HepG2 (cell line): ENCODE results near the gene GPATCH8. TPM values are rescaled to one million over a fixed set of nuclear protein-coding genes. Genes with fewer than 3 reads are reported as not detected.

Experiments
- ATAC-seq: fragments of 200-7000 bp; cut with Tn5 transposase; 3 replicates; pipeline ENCODE4 v1.9.1; 2020; ENCODE audit warnings: mild to moderate bottlenecking, moderate library complexity
- BruUV-seq: library from RNA; stranded (reverse); fragments of 400-500 nt; replicated peaks from 2 replicates; lab custom pipeline; 2021; lab: Mats Ljungman, UMichigan
- CTCF ChIA-PET: fragments of 300-600 bp; formaldehyde crosslinking; extraction: SDS; loops from one replicate; lab custom pipeline; 2021; ENCODE audit warnings: low total read pairs, inconsistent platforms, low intra/inter-chr PET ratio; lab: Yijun Ruan, JAX
- POLR2A ChIA-PET: fragments of 350-600 bp; sonication (Branson Sonifier 250); formaldehyde crosslinking; loops from one replicate; lab custom pipeline; 2020; ENCODE audit warnings: antibody characterized with exemption, inconsistent platforms; lab: Yijun Ruan, JAX
- DNase-seq: peaks from one replicate; pipeline ENCODE4 v3.0.0-alpha.2; 2015; ENCODE audit warnings: low spot score
- FAIRE-seq: peaks from 3 replicates; lab custom pipeline; 2011; peaks lifted over from hg19 to GRCh38; lab: Jason Lieb, UNC
- H2AFZ ChIP-seq: one replicate; pipeline ENCODE4 v1.6.1; 2011; ENCODE audit warnings: low read length, inconsistent platforms
- H3K27ac ChIP-seq: fragments of 300-600 bp; 3 replicates; pipeline ENCODE4 v1.8.0; 2011; ENCODE audit warnings: mixed run types, mild to moderate bottlenecking, mixed read lengths, low read length, inconsistent platforms; ENCODE audit not compliant: insufficient read depth; ENCODE audit errors: extremely low read length
- H3K27me3 ChIP-seq, 2 experiments: fragments of 200-600 bp in 1 of 2; 2 replicates in 1 of 2; 3 replicates in 1 of 2; pipeline versions ENCODE4 v1.6.0 to v1.8.0; 2011; ENCODE audit warnings: low read length in 2 of 2, mild to moderate bottlenecking in 2 of 2, moderate library complexity in 2 of 2, inconsistent platforms in 1 of 2; ENCODE audit not compliant: insufficient read depth in 2 of 2, control insufficient read depth in 1 of 2
- H3K36me3 ChIP-seq, 2 experiments: fragments of 200-600 bp in 1 of 2; replicated peaks in 1 of 2; 2 replicates in 1 of 2; 3 replicates in 1 of 2; pipeline versions ENCODE4 v1.5.1 to v1.8.0; 2011; ENCODE audit warnings: low read length in 2 of 2, inconsistent platforms in 1 of 2; ENCODE audit not compliant: insufficient read depth in 2 of 2, control insufficient read depth in 1 of 2
- H3K4me1 ChIP-seq: 2 replicates; pipeline ENCODE4 v1.5.1; 2012; ENCODE audit warnings: low read length, inconsistent platforms; ENCODE audit not compliant: insufficient read depth
- H3K4me2 ChIP-seq: 2 replicates; pipeline ENCODE4 v1.6.0; 2011; ENCODE audit warnings: low read depth, low read length, inconsistent platforms
- H3K4me3 ChIP-seq, 3 experiments: fragments of 200-600 bp in 1 of 3; sonication (generic), shearing (Covaris generic) in 1 of 3; replicated peaks in 1 of 3; 2 replicates each; pipeline ENCODE4 v1.5.1; 2011 to 2016; ENCODE audit warnings: low read length in 3 of 3, inconsistent platforms in 2 of 3, low read depth in 2 of 3, mild to moderate bottlenecking in 2 of 3, control low read depth in 1 of 3, mixed read lengths in 1 of 3; ENCODE audit not compliant: insufficient read depth in 1 of 3
- H3K79me2 ChIP-seq: one replicate; pipeline ENCODE4 v1.6.1; 2011; ENCODE audit warnings: low read length, inconsistent platforms; ENCODE audit not compliant: insufficient read depth
- H3K9ac ChIP-seq: 2 replicates; pipeline ENCODE4 v1.6.0; 2011; ENCODE audit warnings: mild to moderate bottlenecking, low read depth, low read length, inconsistent platforms; ENCODE audit not compliant: insufficient read depth
- H3K9me3 ChIP-seq: 2 replicates; pipeline ENCODE4 v1.5.1; 2012; ENCODE audit warnings: mild to moderate bottlenecking, low read length
- H4K20me1 ChIP-seq: 2 replicates; pipeline ENCODE4 v1.6.0; 2011; ENCODE audit warnings: inconsistent platforms, mild to moderate bottlenecking, low read length, moderate library complexity; ENCODE audit not compliant: insufficient read depth
- HNF4A ChIP-seq: sonication (generic); formaldehyde crosslinking; IDR thresholded peaks from 2 replicates; pipeline ENCODE4 v1.4.0; 2020; ENCODE audit warnings: missing genetic modification reagents
- HOXA3 ChIP-seq: sonication (generic); formaldehyde crosslinking; IDR thresholded peaks from 2 replicates; pipeline ENCODE4 v1.5.0; 2020; ENCODE audit warnings: missing genetic modification reagents
- TOE1 ChIP-seq: sonication (generic); formaldehyde crosslinking; IDR thresholded peaks from 2 replicates; pipeline ENCODE4 v1.4.0; 2020; ENCODE audit warnings: mild to moderate bottlenecking, missing genetic modification reagents
- ZNF101 ChIP-seq: sonication (generic); formaldehyde crosslinking; IDR thresholded peaks from 2 replicates; pipeline ENCODE4 v1.4.0; 2020; ENCODE audit warnings: mild to moderate bottlenecking, low read depth, missing genetic modification reagents, borderline replicate concordance
- ZNF790 ChIP-seq: sonication (generic); formaldehyde crosslinking; IDR thresholded peaks from 2 replicates; pipeline ENCODE4 v1.8.0; 2022; ENCODE audit warnings: missing genetic modification reagents, mild to moderate bottlenecking, borderline replicate concordance
- WGBS: methylation state at CpG from one replicate; pipeline ENCODE4 v1.1.6; 2017; ENCODE audit warnings: low lambda C conversion rate; 5-methylcytosine and 5-hydroxymethylcytosine counted together
- in situ Hi-C: cut with HindIII; loops from 2 replicates; pipeline ENCODE4 v1.10.0; 2017; ENCODE audit warnings: low pct_unique_long_range_greater_than_20kb; ENCODE audit not compliant: extremely low pct_ligation_motif_present
- intact Hi-C: fragments of 100-400 bp; cut with micrococcal nuclease; formaldehyde crosslinking; loops from one replicate; pipeline ENCODE4 v1.10.0; 2022; ENCODE audit not compliant: unreplicated experiment
- polyA plus RNA-seq, 8 experiments: library from polyadenylated mRNA; depleted of rRNA in 3 of 8; stranded (reverse) in 7 of 8; unstranded in 1 of 8; fragments of >200 nt; fragmentation: Illumina TruSeq in 4 of 8; extraction: Trizol in 4 of 8; gene quantifications; 2 replicates each; pipeline versions ENCODE4 v1.2.1 to v1.2.3, GENCODE V29; 2011 to 2016; ENCODE audit warnings: low read depth in 4 of 8, missing spikeins in 1 of 8, mixed read lengths in 1 of 8; ENCODE audit not compliant: insufficient read depth in 1 of 8
- total RNA-seq, 5 experiments: library from RNA; depleted of rRNA; stranded (reverse); fragments of >200 nt; fragmentation: Illumina TruSeq; extraction: Trizol; gene quantifications; 2 replicates each; pipeline ENCODE4 v1.2.3, GENCODE V29; 2016; ENCODE audit warnings: low read depth in 1 of 5
- TF ChIP-seq, protein P1 (sequence below): sonication (generic); formaldehyde crosslinking; IDR thresholded peaks from 2 replicates; pipeline ENCODE4 v1.5.0; 2020; ENCODE audit warnings: mild to moderate bottlenecking, missing genetic modification reagents, borderline replicate concordance

The GPATCH8 gene
- total and polyA plus RNA-seq, 2 of the 13 experiments (the other 11 are each of a cell fraction or from before 2014, with no cell fraction given): 20.7 to 21.5 TPM

DNA sequence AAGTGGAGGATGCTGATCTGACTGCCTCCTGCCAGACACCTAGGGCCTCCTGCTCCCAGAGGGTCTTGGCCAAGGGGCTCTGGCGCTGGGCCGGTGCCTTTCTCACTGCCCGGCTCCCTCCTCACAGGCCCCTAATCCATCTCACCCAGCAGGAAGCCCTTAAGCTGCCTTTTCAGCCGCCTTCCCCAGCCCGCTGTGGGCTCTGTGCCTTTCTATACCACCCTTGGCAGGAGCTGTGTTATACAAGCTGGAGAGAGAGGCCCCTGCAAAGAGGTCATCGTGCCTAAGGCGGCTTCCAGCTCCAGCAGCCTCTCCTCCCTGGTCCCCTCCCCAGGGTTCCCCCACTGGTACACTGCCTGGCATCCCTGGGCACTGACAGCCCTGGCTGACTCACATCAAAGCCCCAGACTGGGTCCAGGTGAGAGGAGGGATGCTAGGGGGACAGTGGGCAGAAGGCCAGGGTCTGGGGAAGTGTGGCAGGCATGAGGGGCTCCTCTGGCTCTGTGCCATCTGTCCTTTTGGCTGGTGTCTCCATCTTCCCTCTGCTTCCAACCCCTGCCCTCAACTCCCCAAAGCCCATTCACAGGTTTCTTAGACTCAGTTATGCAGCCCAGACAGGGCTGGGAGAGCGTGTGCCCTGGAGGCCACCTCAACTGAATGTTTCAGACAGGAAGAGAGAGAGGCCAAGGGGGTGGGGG lies 38.8 kb upstream of the GPATCH8 start:
- intact Hi-C loops: no loop called here
- H3K27me3 ChIP-seq: peaks cover 3 to 7% of the 10 kb centered on the region in 2 experiments; a peak in 2 of 5 replicates
- no peak overlapping the region for H3K27ac ChIP-seq
- H3K4me1 ChIP-seq: peaks cover 26% of the 10 kb centered on the region
- no peak for DNase-seq
- TF ChIP-seq ZNF790 (CRISPR knock-in tag) (no peak), TOE1 (CRISPR knock-in tag) (no peak), ZNF101 (no peak), HNF4A (CRISPR knock-in tag) (no peak), HOXA3 (no peak)
- TF ChIP-seq, protein P1, sequence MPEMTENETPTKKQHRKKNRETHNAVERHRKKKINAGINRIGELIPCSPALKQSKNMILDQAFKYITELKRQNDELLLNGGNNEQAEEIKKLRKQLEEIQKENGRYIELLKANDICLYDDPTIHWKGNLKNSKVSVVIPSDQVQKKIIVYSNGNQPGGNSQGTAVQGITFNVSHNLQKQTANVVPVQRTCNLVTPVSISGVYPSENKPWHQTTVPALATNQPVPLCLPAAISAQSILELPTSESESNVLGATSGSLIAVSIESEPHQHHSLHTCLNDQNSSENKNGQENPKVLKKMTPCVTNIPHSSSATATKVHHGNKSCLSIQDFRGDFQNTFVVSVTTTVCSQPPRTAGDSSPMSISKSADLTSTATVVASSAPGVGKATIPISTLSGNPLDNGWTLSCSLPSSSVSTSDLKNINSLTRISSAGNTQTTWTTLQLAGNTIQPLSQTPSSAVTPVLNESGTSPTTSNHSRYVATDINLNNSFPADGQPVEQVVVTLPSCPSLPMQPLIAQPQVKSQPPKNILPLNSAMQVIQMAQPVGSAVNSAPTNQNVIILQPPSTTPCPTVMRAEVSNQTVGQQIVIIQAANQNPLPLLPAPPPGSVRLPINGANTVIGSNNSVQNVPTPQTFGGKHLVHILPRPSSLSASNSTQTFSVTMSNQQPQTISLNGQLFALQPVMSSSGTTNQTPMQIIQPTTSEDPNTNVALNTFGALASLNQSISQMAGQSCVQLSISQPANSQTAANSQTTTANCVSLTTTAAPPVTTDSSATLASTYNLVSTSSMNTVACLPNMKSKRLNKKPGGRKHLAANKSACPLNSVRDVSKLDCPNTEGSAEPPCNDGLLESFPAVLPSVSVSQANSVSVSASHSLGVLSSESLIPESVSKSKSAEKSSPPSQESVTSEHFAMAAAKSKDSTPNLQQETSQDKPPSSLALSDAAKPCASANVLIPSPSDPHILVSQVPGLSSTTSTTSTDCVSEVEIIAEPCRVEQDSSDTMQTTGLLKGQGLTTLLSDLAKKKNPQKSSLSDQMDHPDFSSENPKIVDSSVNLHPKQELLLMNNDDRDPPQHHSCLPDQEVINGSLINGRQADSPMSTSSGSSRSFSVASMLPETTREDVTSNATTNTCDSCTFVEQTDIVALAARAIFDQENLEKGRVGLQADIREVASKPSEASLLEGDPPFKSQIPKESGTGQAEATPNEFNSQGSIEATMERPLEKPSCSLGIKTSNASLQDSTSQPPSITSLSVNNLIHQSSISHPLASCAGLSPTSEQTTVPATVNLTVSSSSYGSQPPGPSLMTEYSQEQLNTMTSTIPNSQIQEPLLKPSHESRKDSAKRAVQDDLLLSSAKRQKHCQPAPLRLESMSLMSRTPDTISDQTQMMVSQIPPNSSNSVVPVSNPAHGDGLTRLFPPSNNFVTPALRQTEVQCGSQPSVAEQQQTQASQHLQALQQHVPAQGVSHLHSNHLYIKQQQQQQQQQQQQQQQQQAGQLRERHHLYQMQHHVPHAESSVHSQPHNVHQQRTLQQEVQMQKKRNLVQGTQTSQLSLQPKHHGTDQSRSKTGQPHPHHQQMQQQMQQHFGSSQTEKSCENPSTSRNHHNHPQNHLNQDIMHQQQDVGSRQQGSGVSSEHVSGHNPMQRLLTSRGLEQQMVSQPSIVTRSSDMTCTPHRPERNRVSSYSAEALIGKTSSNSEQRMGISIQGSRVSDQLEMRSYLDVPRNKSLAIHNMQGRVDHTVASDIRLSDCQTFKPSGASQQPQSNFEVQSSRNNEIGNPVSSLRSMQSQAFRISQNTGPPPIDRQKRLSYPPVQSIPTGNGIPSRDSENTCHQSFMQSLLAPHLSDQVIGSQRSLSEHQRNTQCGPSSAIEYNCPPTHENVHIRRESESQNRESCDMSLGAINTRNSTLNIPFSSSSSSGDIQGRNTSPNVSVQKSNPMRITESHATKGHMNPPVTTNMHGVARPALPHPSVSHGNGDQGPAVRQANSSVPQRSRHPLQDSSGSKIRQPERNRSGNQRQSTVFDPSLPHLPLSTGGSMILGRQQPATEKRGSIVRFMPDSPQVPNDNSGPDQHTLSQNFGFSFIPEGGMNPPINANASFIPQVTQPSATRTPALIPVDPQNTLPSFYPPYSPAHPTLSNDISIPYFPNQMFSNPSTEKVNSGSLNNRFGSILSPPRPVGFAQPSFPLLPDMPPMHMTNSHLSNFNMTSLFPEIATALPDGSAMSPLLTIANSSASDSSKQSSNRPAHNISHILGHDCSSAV (CRISPR knock-in tag): no peak
- H2AFZ ChIP-seq: no peak overlapping the region
- in situ Hi-C loops: loop anchor here (5.0 kb wide), 1 partner anchor 90 kb away; no protein-coding TSS in a partner anchor
- WGBS: 42% methylated on average over 8 of the region's 8 CpGs
- H3K4me2 ChIP-seq: no peak overlapping the region
- ChIA-PET POLR2A (no interaction called here), CTCF (interaction anchor here (1.0 kb wide), 1 partner anchor 9 kb away, joined by 3 read pairs; no protein-coding TSS in a partner anchor)
- no peaks in the 10 kb centered on the region for H3K9me3 ChIP-seq
- no TSS peak for BruUV-seq
- H3K4me3 ChIP-seq: no peak overlapping the region
- no peak overlapping the region for H3K9ac ChIP-seq
- H3K79me2 ChIP-seq: no peaks in the 10 kb centered on the region
- no peak for FAIRE-seq
- no peaks in the 10 kb centered on the region for H4K20me1 ChIP-seq
- no peak for ATAC-seq
- H3K36me3 ChIP-seq: no peaks in the 10 kb centered on the region
